HG03457 (cell line): ENCODE results near the gene TFEB.
A peak's percentile ranks its signal among the peaks of the same experiment; 100 is the strongest.

Experiments
- ATAC-seq: cut with Tn5 transposase; IDR thresholded peaks from one replicate; pipeline ENCODE4 v1.9.1; 2021; ENCODE audit warnings: moderate number of reproducible peaks; ENCODE audit not compliant: unreplicated experiment

Gene TFEB

DNA sequence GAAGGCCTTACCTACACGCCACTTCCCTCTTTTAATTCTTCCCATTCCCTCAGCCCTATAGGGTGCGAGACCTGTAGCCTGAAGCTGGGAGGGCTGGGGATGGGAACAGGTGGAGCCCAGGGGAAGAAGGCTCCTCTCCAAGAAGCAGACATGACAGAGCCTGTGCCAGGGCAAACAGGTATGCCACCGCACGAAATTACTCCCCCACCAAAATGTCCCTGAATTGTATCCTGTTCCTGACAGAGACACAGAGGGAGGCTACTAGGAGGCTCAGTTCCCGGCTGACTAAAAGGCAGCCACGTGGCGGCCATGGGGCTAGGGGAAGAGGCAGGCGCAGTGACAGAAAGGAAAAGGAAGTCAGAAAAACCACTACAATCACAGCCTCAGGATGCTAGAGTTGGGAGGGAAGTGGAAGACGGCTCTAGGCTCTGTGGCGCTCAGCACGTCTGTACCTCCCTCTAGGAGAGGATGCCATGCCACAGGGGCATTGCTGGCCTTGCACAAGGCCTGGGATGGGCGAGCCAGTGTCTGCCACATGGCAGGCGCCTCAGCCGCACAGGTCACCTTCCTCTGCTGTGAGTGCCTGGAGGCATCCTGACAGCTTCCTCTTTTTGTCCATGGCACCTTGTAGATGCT lies 27.7 kb downstream of the TFEB start:
- no peak for ATAC-seq

GRCh38 chr6:41706876-41707564 lies 28.4 kb downstream of the TFEB start:
- ATAC-seq = no peak

GRCh38 chr6:41705996-41706835 lies 29.2 kb downstream of the TFEB start:
- peak; percentile 40 for ATAC-seq

- ATAC-seq = no peak
Observed at GRCh38 chr6:41705311-41705995, 30.0 kb downstream of the TFEB start.

- no peak for ATAC-seq
Observed at GRCh38 chr6:41704656-41705310, 30.6 kb downstream of the TFEB start.

DNA sequence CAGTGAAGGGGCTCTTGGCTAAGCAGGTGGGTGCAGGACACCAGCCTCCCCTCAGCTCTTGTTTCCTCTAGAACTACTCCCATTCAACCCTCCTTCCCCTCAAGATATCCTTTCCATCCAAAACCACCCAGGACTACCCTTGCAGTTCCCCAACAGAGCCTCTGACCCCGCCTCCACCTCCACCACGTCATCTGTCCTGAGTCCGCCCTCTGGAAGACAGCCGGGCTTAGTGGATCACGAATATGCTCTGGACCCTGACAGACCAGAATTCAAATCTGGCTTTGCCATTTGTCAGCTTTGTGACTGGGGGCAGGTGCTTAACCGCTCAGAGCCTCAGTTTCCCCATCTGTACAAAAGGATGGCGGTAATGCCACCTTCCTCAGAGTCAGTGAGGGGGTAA lies 31.4 kb downstream of the TFEB start:
- no peak for ATAC-seq

DNA sequence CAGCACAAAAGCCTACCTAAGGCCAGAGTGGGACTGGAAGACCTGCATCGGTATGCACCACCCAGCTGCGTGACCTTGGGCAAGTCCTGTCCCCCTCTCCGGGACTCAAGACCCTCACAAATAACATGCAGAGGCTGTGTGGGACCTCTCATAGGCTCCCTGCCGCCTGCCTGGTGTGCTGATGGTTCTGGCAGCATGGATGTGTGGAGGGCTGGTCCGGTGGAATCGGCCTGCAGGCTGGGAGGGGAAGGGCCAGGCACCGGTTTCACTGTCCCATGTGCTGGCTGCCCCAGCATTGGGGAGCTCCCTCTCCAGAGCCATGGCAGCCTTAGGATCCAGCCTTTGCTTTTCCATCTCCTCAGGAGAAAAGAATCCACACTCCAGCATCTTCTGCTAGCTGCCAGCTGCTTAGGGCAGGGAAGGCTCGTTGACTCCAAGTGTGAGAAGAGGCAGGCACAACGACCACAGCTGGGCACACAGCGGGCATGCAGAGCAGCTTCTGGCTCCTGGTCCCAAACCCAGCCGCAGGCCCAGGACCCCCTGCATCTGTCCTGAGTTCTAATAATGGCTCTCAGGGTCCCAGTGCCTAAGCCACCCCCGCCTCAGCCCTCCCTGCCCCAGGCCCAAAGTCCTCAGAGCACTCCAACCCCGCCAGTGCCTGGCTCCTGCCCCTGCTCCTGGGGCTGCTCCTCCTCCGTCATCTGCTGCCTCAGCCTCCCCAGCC lies 32.5 kb downstream of the TFEB start:
- ATAC-seq = no peak

GRCh38 chr6:41702089-41702745 lies 33.2 kb downstream of the TFEB start:
- no peak for ATAC-seq

DNA sequence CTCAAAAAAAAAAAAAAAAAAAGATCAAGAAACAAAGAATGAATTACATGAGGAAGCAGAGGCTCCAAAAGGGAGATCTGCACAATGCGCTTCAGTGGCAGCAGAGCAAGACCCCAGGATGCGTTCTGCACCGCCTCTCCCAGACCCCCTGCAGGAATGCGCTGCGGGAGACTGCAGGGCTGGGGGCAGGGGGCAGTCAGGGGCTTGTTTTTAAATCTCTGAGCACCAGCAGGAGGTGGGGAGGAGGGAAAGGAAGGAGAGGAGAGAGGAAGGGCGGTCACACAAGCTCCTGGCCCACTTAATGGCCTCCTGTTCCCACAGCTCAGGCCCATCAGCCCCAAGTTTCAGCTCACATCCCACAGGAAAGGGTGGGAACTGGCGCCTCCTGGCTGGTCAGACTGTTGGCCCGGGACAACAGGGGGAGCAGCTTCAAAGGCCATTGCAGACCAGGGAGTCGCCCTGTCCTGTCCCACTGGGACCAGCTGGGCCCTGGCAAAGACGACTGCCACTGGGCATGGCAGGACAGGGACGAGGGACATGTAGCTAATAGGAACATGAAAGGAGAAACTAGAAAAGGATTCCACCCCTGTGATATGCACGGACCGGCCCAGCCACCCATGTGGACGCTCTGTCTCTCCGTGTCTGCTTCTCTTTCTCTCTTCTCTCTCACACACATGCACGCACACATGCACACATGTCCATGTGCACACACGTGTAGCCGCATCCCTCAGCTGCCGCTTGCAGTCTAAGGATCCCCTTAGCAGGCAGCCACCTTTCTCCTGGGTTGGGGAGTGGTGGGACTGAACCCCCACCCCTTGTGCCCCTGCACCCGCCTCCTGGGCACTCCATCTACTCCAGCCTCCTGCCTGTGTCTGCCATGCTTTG lies 34.7 kb downstream of the TFEB start:
- ATAC-seq = no peak

GRCh38 chr6:41699063-41699462 lies 36.3 kb downstream of the TFEB start:
- ATAC-seq = no peak

DNA sequence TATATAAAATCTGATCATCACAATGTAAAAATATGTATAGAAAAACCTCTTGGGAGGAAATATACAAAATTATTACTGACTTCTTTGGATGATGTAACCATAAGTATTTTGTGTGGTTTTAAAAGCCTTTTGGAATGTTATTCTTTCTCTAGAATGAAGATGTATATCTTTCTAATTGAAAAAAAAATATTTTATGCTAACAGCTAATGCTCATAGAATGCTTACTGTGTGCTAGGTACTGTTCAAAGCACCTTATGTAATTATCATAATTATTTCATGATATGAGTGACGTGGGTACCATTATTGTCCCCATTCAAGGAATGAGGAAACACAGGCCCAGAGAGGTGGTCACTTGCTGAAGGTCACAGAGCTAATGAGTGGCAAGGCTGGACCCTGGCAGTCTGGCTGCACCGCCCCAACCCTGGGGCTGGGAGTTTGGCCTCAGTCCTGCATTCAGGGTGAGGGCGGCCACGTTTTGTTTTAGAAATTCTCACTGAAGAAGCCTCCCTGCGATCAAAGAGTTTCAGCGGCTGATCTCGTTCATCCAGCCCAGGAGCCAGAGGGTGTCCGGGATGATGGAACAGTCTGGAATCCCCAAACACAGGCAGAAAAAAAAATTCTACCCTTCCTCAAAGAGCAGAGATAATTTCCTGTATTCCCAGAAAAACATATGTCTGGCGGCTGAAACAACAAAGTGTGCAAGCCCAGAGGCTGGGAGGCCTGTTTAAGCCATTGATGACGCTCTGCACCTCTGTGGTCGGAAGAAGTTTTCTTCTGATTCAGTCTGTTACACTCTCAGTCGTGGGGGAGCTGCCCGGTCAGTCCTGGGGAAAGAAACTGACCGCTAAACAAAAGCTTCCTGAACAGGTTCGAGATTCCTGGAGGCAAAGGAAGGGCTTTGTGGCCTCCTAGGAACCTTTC lies 37.3 kb downstream of the TFEB start:
- no peak for ATAC-seq

- ATAC-seq = no peak
Observed at GRCh38 chr6:41696788-41697187, 38.6 kb downstream of the TFEB start.

DNA sequence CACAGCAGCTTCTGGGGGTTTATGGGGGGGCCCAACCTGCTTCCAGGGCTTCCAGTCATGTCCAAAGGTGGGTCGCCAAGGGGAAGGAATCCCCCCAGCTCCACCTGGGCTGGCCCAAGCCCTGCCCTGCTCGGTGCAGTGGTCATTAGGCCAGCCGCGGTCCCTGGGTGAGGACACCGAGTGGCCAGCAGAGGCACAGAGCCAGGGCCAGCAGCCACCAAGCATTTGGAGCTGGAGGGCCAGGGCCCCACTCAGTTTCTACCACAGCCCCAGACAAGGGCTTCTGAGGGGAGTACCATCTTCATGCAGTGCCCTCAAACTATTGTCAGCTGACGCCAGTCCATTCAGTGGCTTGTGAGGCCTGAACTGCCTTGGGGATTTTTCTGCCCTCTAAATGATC lies 39.6 kb downstream of the TFEB start:
- ATAC-seq = no peak

DNA sequence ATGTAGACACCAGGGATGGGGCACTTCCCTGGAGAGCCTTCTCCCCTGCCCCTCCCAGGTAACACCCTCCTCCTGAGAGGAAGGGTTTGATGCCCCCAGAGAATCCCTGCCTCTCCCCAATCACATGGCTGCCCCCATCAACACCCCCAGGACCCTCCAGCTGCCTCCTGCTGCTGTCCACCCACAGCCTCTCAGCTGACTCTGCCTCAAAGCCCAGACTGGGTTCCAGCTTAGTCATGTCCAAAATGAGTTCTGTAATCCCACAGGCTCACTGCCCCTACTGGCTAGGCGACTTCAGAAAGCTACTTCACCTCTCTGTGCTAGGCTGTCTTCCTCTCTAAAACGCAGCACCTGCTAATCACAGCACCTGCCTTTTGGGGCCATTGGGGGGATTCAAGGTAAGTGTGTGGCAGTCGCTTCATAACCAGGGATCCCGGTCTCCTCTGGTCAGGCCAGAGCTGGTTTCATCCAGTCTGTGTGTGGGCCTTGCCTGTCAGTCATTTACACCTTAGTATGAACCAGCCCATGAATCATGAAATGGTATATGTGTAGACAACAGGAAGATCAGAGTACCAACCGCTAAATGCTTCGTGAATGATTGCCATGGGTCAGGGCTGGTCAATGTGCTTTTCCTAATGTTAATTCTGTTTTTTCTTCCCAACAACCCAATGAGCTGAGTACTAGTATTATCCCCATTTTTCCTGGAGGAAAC lies 40.4 kb downstream of the TFEB start:
- ATAC-seq = no peak

DNA sequence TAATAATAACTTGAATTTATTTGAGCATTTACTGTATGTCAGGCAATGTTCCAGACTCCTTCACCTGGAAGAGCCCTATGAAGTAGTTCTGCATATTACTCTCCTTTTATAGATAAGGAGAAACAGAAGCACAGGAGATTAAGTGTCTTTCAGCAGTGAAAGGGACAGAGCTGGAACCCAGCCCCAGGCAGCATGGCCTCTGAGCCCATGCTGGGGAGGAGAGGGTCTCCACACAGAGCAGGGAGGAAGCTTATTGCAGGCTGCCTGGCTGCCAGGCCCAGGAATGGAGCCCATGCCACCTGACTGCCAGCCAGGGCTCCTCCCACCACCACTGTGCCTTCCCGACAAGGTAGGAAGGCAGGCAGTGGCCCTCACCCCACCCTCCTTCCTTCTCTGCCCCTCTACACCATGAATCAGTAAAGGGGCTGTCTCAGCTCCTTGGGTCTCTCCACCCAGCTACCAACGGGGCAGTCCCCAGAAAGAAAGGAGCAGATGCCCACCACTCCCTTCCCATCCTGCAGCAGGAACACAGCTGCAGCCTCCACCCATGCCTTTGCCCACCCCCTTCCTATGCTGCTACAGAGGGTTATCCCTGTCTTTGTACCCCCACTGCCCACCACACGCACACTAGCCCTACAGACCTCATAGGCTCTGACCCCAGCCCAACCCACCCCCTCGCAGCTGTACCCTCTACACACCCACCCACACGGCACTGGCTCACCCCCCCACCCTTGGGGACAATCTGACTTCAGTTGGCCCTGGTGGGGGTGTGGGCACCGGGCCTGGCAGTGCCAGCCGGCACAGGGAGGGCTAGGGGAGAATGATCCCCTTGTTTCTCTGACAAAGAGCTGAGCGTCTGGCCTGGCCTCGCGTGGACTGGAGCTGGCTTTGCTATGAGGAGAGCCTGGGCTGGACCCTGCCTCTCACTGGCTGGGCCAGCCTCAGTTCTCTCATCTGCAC lies 41.8 kb downstream of the TFEB start:
- ATAC-seq = no peak

DNA sequence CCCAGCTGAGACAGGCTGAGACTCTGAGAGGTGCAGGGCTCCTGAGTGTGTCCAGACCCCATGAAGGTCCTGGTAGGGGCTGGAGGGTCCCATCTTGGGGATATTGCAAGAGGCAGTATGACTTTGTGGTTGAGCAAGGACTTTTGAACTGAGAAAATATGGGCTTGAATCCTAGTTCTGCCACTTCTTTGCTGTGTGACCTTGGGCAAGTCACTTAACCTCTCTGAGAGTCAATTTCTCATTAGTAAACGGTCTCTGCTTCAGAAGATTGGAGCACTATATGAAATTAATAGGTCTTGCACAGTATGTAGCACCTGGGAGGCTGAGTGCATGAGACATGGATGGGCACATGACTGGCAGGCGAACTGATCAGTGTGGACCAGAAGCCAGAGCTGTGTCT lies 42.7 kb downstream of the TFEB start:
- no peak for ATAC-seq
